NCI-H345 treated with DMSO at 0.1 percent for 48 hours (cell line): ENCODE measurements around the gene MAMSTR.
"Not testable (repeated sequence)": the region's sequence is repeated elsewhere in the genome, so short reads cannot be mapped to it uniquely, and the experiment has no call there.

Experiments used
- DNase-seq: peaks from one replicate; lab custom pipeline; 2025; ENCODE audit not compliant: unreplicated experiment; lab: John Stamatoyannopoulos, UW

MAMSTR gene

GRCh38 chr19:48689449-48689848 lies 30.1 kb downstream of the MAMSTR start:
- DNase-seq = no peak

- DNase-seq = no peak
Measured at GRCh38 chr19:48687776-48688175, 31.7 kb downstream of the MAMSTR start.

- not testable (repeated sequence) for DNase-seq
Measured at GRCh38 chr19:48686637-48687036, 32.9 kb downstream of the MAMSTR start.

- peak; percentile 14 for DNase-seq
Measured at GRCh38 chr19:48686088-48686487, 33.4 kb downstream of the MAMSTR start.

- no peak for DNase-seq
Measured at GRCh38 chr19:48685583-48685982, 33.9 kb downstream of the MAMSTR start.

GRCh38 chr19:48683349-48683748 lies 36.2 kb downstream of the MAMSTR start:
- DNase-seq = no peak

- no peak for DNase-seq
Measured at GRCh38 chr19:48681127-48681470, 38.4 kb downstream of the MAMSTR start.

GRCh38 chr19:48680436-48681126 lies 38.9 kb downstream of the MAMSTR start:
- no peak for DNase-seq

- not testable (repeated sequence) for DNase-seq
Measured at GRCh38 chr19:48680006-48680405, 39.5 kb downstream of the MAMSTR start.

- DNase-seq = no peak
Measured at GRCh38 chr19:48678201-48678600, 41.3 kb downstream of the MAMSTR start.

- DNase-seq = no peak
Measured at GRCh38 chr19:48676887-48677286, 42.6 kb downstream of the MAMSTR start.

- no peak for DNase-seq
Measured at GRCh38 chr19:48676487-48676886, 43.0 kb downstream of the MAMSTR start.

GRCh38 chr19:48674921-48675824 lies 44.4 kb downstream of the MAMSTR start:
- DNase-seq = peak; percentile 52

GRCh38 chr19:48674216-48674809 lies 45.2 kb downstream of the MAMSTR start:
- no peak for DNase-seq

GRCh38 chr19:48673436-48674100 lies 46.0 kb downstream of the MAMSTR start:
- DNase-seq = no peak

GRCh38 chr19:48672994-48673393 lies 46.5 kb downstream of the MAMSTR start, which contains the start of gene NTN5:
Gene NTN5 (minus strand): TSS chr19:48673017. CDS start chr19:48670986, 2,031 bp downstream.
- no peak for DNase-seq

GRCh38 chr19:48671446-48671995 lies 48.0 kb downstream of the MAMSTR start:
- no peak for DNase-seq

GRCh38 chr19:48670699-48671445 lies 48.7 kb downstream of the MAMSTR start:
- no peak for DNase-seq

GRCh38 chr19:48669903-48670668 lies 49.4 kb downstream of the MAMSTR start:
- no peak for DNase-seq
